Right lobe of liver (tissue), 6 donors: ENCODE data around the gene NSUN5. TPM values are rescaled to one million over a fixed set of nuclear protein-coding genes. Genes with fewer than 3 reads are reported as not detected.

Source experiments
- ATAC-seq, 4 donors: fragments of 200-7000 bp; cut with Tn5 transposase; one replicate each; pipeline ENCODE4 v1.9.1; 2020; ENCODE audit warnings: mild to moderate bottlenecking in 4 of 4, moderate library complexity in 4 of 4
- DNase-seq, 3 donors: peaks; one replicate each; pipeline ENCODE4 v3.0.0-alpha.2; 2020
- H3K27ac ChIP-seq, 3 donors: fragments of 200-600 bp; one replicate each; pipeline ENCODE4 v1.8.0; 2022
- H3K27me3 ChIP-seq, 2 donors: fragments of 200-600 bp; one replicate each; pipeline ENCODE4 v1.8.0; 2022
- H3K36me3 ChIP-seq, 4 donors: fragments of 200-600 bp; sonication (generic) in 1 of 4; one replicate each; pipeline versions ENCODE4 v1.5.1 to v1.8.0; 2017 to 2022; ENCODE audit warnings: control low read depth in 1 of 4
- H3K4me1 ChIP-seq, 4 donors: fragments of 200-600 bp; sonication (generic) in 1 of 4; one replicate each; pipeline versions ENCODE4 v1.5.1 to v1.8.0; 2017 to 2022; ENCODE audit warnings: control low read depth in 1 of 4
- H3K4me3 ChIP-seq, 3 donors: fragments of 200-600 bp; one replicate each; pipeline ENCODE4 v1.8.0; 2022
- H3K9me3 ChIP-seq, 4 donors: fragments of 200-600 bp; sonication (generic) in 1 of 4; one replicate each; pipeline versions ENCODE4 v1.5.1 to v1.8.0; 2017 to 2022; ENCODE audit warnings: control low read depth in 1 of 4
- CTCF ChIP-seq, 4 donors: fragments of 200-600 bp in 3 of 4; fragments of 450-650 bp in 1 of 4; IDR thresholded peaks; one replicate each; pipeline versions ENCODE4 v1.5.1 to v1.8.0; 2016 to 2022; ENCODE audit warnings: antibody characterized with exemption in 4 of 4, mild to moderate bottlenecking in 2 of 4
- POLR2A ChIP-seq: fragments of 450-650 bp; IDR thresholded peaks from one replicate; pipeline ENCODE4 v1.6.1; 2017; ENCODE audit warnings: antibody characterized with exemption, mild to moderate bottlenecking
- WGBS: methylation state at CpG from one replicate; pipeline ENCODE4 v1.1.6; 2018; ENCODE audit warnings: low coverage, low lambda C conversion rate; ENCODE audit not compliant: insufficient coverage; ENCODE audit errors: missing lambda C conversion rate; 5-methylcytosine and 5-hydroxymethylcytosine counted together
- intact Hi-C, 2 donors: fragments of 100-400 bp; cut with DNase I; formaldehyde crosslinking; loops; one replicate each; pipeline versions ENCODE4 v1.11.2 to v1.14.1; 2022
- total RNA-seq, 6 experiments: library from RNA; depleted of rRNA in 2 of 6; stranded (reverse); fragments of >200 nt in 2 of 6; fragmentation: NEBNext Ultra II Directional in 3 of 6; extraction: Animal tissue kit (Norgen Biotek cat#: 25700) in 3 of 6; gene quantifications; one replicate each; pipeline versions ENCODE4 v1.1.0 to v1.2.4, GENCODE V29; 2016 to 2023
- donor health status: DM: no; HTN: yes; CAD: no.
- donor health status: DM: no; HTN: no; CAD: no.
- donor health status: DM: no; HTN: no; CAD: no.
- donor health status: DM: no; HTN: yes; CAD: no.
- donor health status: DM: no; HTN: yes; CAD: no.

Gene NSUN5
- total RNA-seq, 6 experiments from 2014 or later = 7.5 to 16.8 (median 9.2) TPM

GRCh38 chr7:73349763-73350162 lies 41.1 kb upstream of the NSUN5 start:
- intact Hi-C loops = loop anchor here (10.0 kb wide), 2 partner anchors 85 to 95 kb away; partner anchors contain the start of gene FZD9 (in 1 of the 2)
- no peak for DNase-seq
- Histone ChIP-seq H3K4me3 (no peak overlapping the region), H3K9me3 (no peaks in the 10 kb centered on the region), H3K4me1 (peaks cover 0 to 13% (median 5%) of the 10 kb centered on the region in 4 donors), H3K27ac (no peak overlapping the region), H3K27me3 (no peaks in the 10 kb centered on the region), H3K36me3 (no peaks in the 10 kb centered on the region)
- WGBS = 77% methylated on average over 5 of the region's 6 CpGs
- no peak for TF ChIP-seq CTCF (IDR thresholded peaks at IDR 0.05)
- TF ChIP-seq POLR2A = no peak
- no peak for ATAC-seq

GRCh38 chr7:73345951-73346350 lies 37.3 kb upstream of the NSUN5 start:
- H3K36me3 ChIP-seq = no peaks in the 10 kb centered on the region
- intact Hi-C loops = loop anchor here (10.0 kb wide), 2 partner anchors 89 to 99 kb away; partner anchors contain the start of gene FZD9 (in 1 of the 2)
- H3K4me3 ChIP-seq = no peak overlapping the region
- H3K9me3 ChIP-seq = no peaks in the 10 kb centered on the region
- H3K27me3 ChIP-seq = no peaks in the 10 kb centered on the region
- TF ChIP-seq POLR2A = no peak
- no peak for TF ChIP-seq CTCF (IDR thresholded peaks at IDR 0.05)
- H3K27ac ChIP-seq = peak overlapping the region in 1 of 3 donors; percentile 21
- DNase-seq = no peak
- WGBS = 70% methylated on average over 6 of the region's 8 CpGs
- ATAC-seq = no peak
- H3K4me1 ChIP-seq = peaks cover 0 to 37% (median 5%) of the 10 kb centered on the region in 4 donors

- Histone ChIP-seq H3K4me1 (peaks cover 0 to 37% (median 5%) of the 10 kb centered on the region in 4 donors), H3K36me3 (no peaks in the 10 kb centered on the region), H3K9me3 (no peaks in the 10 kb centered on the region), H3K27me3 (no peaks in the 10 kb centered on the region), H3K4me3 (no peak overlapping the region), H3K27ac (peak overlapping the region in 1 of 3 donors; percentile 21)
- intact Hi-C loops = loop anchor here (10.0 kb wide), 2 partner anchors 89 to 99 kb away; partner anchors contain the start of gene FZD9 (in 1 of the 2)
- 30% methylated on average over 4 of the region's 4 CpGs for WGBS
- TF ChIP-seq CTCF (IDR thresholded peaks at IDR 0.05) (no peak), POLR2A (no peak)
- ATAC-seq = peak; percentile 49 to 69 (median 62)
- DNase-seq = no peak
Observed at GRCh38 chr7:73345538-73345937, 36.9 kb upstream of the NSUN5 start.

GRCh38 chr7:73343671-73344380 lies 35.2 kb upstream of the NSUN5 start:
- Histone ChIP-seq H3K36me3 (no peaks in the 10 kb centered on the region), H3K4me3 (no peak overlapping the region), H3K9me3 (no peaks in the 10 kb centered on the region), H3K4me1 (peaks cover 0 to 37% (median 5%) of the 10 kb centered on the region in 4 donors), H3K27ac (peak overlapping the region in 1 of 3 donors; percentile 67), H3K27me3 (no peaks in the 10 kb centered on the region)
- WGBS = 67% methylated on average over 7 of the region's 7 CpGs
- peak; percentile 42 to 81 (median 57) for ATAC-seq
- TF ChIP-seq CTCF (IDR thresholded peaks at IDR 0.05) = no peak
- TF ChIP-seq POLR2A = no peak
- intact Hi-C loops = loop anchor here (10.0 kb wide), 2 partner anchors 91 to 101 kb away; partner anchors contain the start of gene FZD9 (in 1 of the 2)
- no peak for DNase-seq
